Mesothelial cell of epicardium (in vitro differentiated cells): ENCODE measurements around the gene CEP152. TPM values are rescaled to one million over a fixed set of nuclear protein-coding genes. Genes with fewer than 3 reads are reported as not detected.

Experiments used
- DNase-seq, 2 experiments: peaks; one replicate each; pipeline ENCODE4 v3.0.0; 2021; ENCODE audit warnings: low spot score in 2 of 2; ENCODE audit not compliant: unreplicated experiment in 2 of 2
- H3K27ac Mint-ChIP-seq: 2 replicates; pipeline ENCODE4 v1.8.0; 2021; ENCODE audit warnings: mixed read lengths
- H3K27me3 Mint-ChIP-seq: 2 replicates; pipeline ENCODE4 v1.8.0; 2021; ENCODE audit warnings: low read depth, mixed read lengths
- H3K36me3 Mint-ChIP-seq: 2 replicates; pipeline ENCODE4 v1.8.0; 2021; ENCODE audit warnings: mixed read lengths
- H3K4me1 Mint-ChIP-seq: 2 replicates; pipeline ENCODE4 v1.8.0; 2021; ENCODE audit warnings: mixed read lengths
- H3K4me3 Mint-ChIP-seq: 2 replicates; pipeline ENCODE4 v1.8.0; 2021; ENCODE audit warnings: mild to moderate bottlenecking, moderate library complexity, mixed read lengths
- H3K9me3 Mint-ChIP-seq: 2 replicates; pipeline ENCODE4 v1.8.0; 2021; ENCODE audit warnings: mixed read lengths
- total RNA-seq: library from RNA; stranded (reverse); gene quantifications from 3 replicates; pipeline ENCODE4 v1.2.1, GENCODE V29; 2021
- TF ChIP-seq, protein P1 (sequence below): fragments of 200-600 bp; sonication (generic); IDR thresholded peaks from one replicate; pipeline ENCODE4 v1.5.0; 2021; ENCODE audit warnings: antibody characterized with exemption; ENCODE audit not compliant: unreplicated experiment

CEP152 gene
- total RNA-seq, 1 donor from 2014 or later, result 7.6 TPM

- no peak overlapping the region for H3K27ac Mint-ChIP-seq
- TF ChIP-seq, protein P1, sequence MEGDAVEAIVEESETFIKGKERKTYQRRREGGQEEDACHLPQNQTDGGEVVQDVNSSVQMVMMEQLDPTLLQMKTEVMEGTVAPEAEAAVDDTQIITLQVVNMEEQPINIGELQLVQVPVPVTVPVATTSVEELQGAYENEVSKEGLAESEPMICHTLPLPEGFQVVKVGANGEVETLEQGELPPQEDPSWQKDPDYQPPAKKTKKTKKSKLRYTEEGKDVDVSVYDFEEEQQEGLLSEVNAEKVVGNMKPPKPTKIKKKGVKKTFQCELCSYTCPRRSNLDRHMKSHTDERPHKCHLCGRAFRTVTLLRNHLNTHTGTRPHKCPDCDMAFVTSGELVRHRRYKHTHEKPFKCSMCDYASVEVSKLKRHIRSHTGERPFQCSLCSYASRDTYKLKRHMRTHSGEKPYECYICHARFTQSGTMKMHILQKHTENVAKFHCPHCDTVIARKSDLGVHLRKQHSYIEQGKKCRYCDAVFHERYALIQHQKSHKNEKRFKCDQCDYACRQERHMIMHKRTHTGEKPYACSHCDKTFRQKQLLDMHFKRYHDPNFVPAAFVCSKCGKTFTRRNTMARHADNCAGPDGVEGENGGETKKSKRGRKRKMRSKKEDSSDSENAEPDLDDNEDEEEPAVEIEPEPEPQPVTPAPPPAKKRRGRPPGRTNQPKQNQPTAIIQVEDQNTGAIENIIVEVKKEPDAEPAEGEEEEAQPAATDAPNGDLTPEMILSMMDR, result no peak
- peaks cover 44% of the 10 kb centered on the region for H3K36me3 Mint-ChIP-seq
- H3K9me3 Mint-ChIP-seq, result peaks cover 47% of the 10 kb centered on the region
- DNase-seq, result no peak
- no peak overlapping the region for H3K4me3 Mint-ChIP-seq
- H3K27me3 Mint-ChIP-seq, result no peaks in the 10 kb centered on the region
- H3K4me1 Mint-ChIP-seq, result no peaks in the 10 kb centered on the region
Measured at GRCh38 chr15:48733615-48734014, 77.3 kb downstream of the CEP152 start.

- H3K36me3 Mint-ChIP-seq, result peaks cover 28% of the 10 kb centered on the region
- H3K27me3 Mint-ChIP-seq, result no peaks in the 10 kb centered on the region
- no peak for DNase-seq
- no peak overlapping the region for H3K4me3 Mint-ChIP-seq
- TF ChIP-seq, protein P1, result no peak
- no peak overlapping the region for H3K27ac Mint-ChIP-seq
- peaks cover 34% of the 10 kb centered on the region for H3K9me3 Mint-ChIP-seq
- no peaks in the 10 kb centered on the region for H3K4me1 Mint-ChIP-seq
Measured at GRCh38 chr15:48730506-48730905, 80.4 kb downstream of the CEP152 start.

- Mint-ChIP-seq H3K4me3 (no peak overlapping the region), H3K27ac (no peak overlapping the region)
Measured at GRCh38 chr15:48723969-48724368, 86.9 kb downstream of the CEP152 start.

GRCh38 chr15:48722764-48723661 is 87.9 kb downstream of the CEP152 start:
- TF ChIP-seq, protein P1, result no peak
- no peaks in the 10 kb centered on the region for H3K27me3 Mint-ChIP-seq
- peaks cover 3% of the 10 kb centered on the region for H3K4me1 Mint-ChIP-seq
- H3K4me3 Mint-ChIP-seq, result no peak overlapping the region
- peak overlapping the region; percentile 17 for H3K27ac Mint-ChIP-seq
- H3K9me3 Mint-ChIP-seq, result no peaks in the 10 kb centered on the region
- no peaks in the 10 kb centered on the region for H3K36me3 Mint-ChIP-seq
- no peak for DNase-seq

More at GRCh38 chr15:48723969-48724368, 86.9 kb downstream of the CEP152 start:
- Mint-ChIP-seq H3K27me3 (no peaks in the 10 kb centered on the region), H3K9me3 (no peaks in the 10 kb centered on the region), H3K4me1 (peaks cover 3% of the 10 kb centered on the region), H3K36me3 (no peaks in the 10 kb centered on the region)
- TF ChIP-seq, protein P1, result no peak
- no peak for DNase-seq

GRCh38 chr15:48721061-48721810 is 89.6 kb downstream of the CEP152 start:
- Mint-ChIP-seq H3K27me3 (no peaks in the 10 kb centered on the region), H3K27ac (no peak overlapping the region), H3K4me1 (peaks cover 3% of the 10 kb centered on the region), H3K4me3 (no peak overlapping the region), H3K9me3 (peaks cover 8% of the 10 kb centered on the region), H3K36me3 (peaks cover 5% of the 10 kb centered on the region)
- DNase-seq, result no peak
- TF ChIP-seq, protein P1, result no peak
